ENCODE measurements around the gene USP35.
A peak's percentile ranks its signal among the peaks of the same experiment; 100 is the strongest.
"Not testable (repeated sequence)": the region's sequence is repeated elsewhere in the genome, so short reads cannot be mapped to it uniquely, and the experiment has no call there.

The USP35 gene

GRCh38 chr11:78168539-78169477 is 19.9 kb upstream of the USP35 start:
- no peak overlapping the region for H3K4me3 ChIP-seq (ENCODE audit: control insufficient read depth, low read depth, low read length)
- DNase-seq (ENCODE audit: low read depth), result peak; percentile 42
- no peak for TF ChIP-seq CTCF (IDR thresholded peaks at IDR 0.05; ENCODE audit: control insufficient read depth, insufficient read depth, low read depth, low read length, missing control alignments)

- TF ChIP-seq CTCF (IDR thresholded peaks at IDR 0.05; ENCODE audit: control insufficient read depth, insufficient read depth, low read depth, low read length, missing control alignments), result no peak
- no peak for DNase-seq (ENCODE audit: low read depth)
- no peak overlapping the region for H3K4me3 ChIP-seq (ENCODE audit: control insufficient read depth, low read depth, low read length)
Measured at GRCh38 chr11:78170413-78170812, 18.3 kb upstream of the USP35 start.

GRCh38 chr11:78170874-78171549 is 17.7 kb upstream of the USP35 start:
- H3K4me3 ChIP-seq (ENCODE audit: control insufficient read depth, low read depth, low read length), result no peak overlapping the region
- DNase-seq (ENCODE audit: low read depth), result no peak
- TF ChIP-seq CTCF (IDR thresholded peaks at IDR 0.05; ENCODE audit: control insufficient read depth, insufficient read depth, low read depth, low read length, missing control alignments), result no peak

- no peak for DNase-seq (ENCODE audit: low read depth)
- no peak for TF ChIP-seq CTCF (IDR thresholded peaks at IDR 0.05; ENCODE audit: control insufficient read depth, insufficient read depth, low read depth, low read length, missing control alignments)
- no peak overlapping the region for H3K4me3 ChIP-seq (ENCODE audit: control insufficient read depth, low read depth, low read length)
Measured at GRCh38 chr11:78171951-78172350, 16.8 kb upstream of the USP35 start.

- DNase-seq (ENCODE audit: low read depth); H3K4me3 ChIP-seq (ENCODE audit: control insufficient read depth, low read depth, low read length): not testable (repeated sequence)
Measured at GRCh38 chr11:78175862-78176261, 12.9 kb upstream of the USP35 start.

- no peak for DNase-seq (ENCODE audit: low read depth)
Measured at GRCh38 chr11:78176605-78177141, 12.0 kb upstream of the USP35 start.

More at GRCh38 chr11:78176605-78177141, 12.0 kb upstream of the USP35 start:
- H3K4me3 ChIP-seq (ENCODE audit: control insufficient read depth, low read depth, low read length), result no peak overlapping the region
- no peak for TF ChIP-seq CTCF (IDR thresholded peaks at IDR 0.05; ENCODE audit: control insufficient read depth, insufficient read depth, low read depth, low read length, missing control alignments)

Data from AG09309 (cell line).